A549 (cell line): ENCODE results near the gene CELF4.

Source experiments
- CBX2 ChIP-seq: fragments of 200-600 bp; sonication (generic); IDR thresholded peaks from 2 replicates; pipeline ENCODE4 v1.6.1; 2016; ENCODE audit warnings: low read depth, mild to moderate bottlenecking, borderline replicate concordance
- CEBPB ChIP-seq, 2 experiments: fragments of >200 bp in 1 of 2; sonication (Bioruptor Twin) in 1 of 2; formaldehyde crosslinking in 1 of 2; IDR thresholded peaks; 2 replicates each; pipeline ENCODE4 v1.6.1; 2012 to 2016
- EP300 ChIP-seq, 2 experiments: fragments of >200 bp; sonication (Bioruptor Twin); formaldehyde crosslinking; IDR thresholded peaks; 2 replicates in 1 of 2; 3 replicates in 1 of 2; pipeline ENCODE4 v1.6.1; 2016 to 2017
- ESRRA ChIP-seq: fragments of 150-350 bp; IDR thresholded peaks from 2 replicates; pipeline ENCODE4 v1.6.1; 2014; ENCODE audit warnings: mild to moderate bottlenecking, low read length, borderline replicate concordance
- FOXS1 ChIP-seq: fragments of 250-450 bp; sonication (Bioruptor Pico); IDR thresholded peaks from 2 replicates; pipeline ENCODE4 v1.5.0; 2020; ENCODE audit warnings: mild to moderate bottlenecking, moderate library complexity
- JUN ChIP-seq, 2 experiments: fragments of >200 bp; sonication (Bioruptor Twin); formaldehyde crosslinking; IDR thresholded peaks; 2 replicates in 1 of 2; 3 replicates in 1 of 2; pipeline ENCODE4 v1.6.1; 2016 to 2017
- JUNB ChIP-seq: fragments of >200 bp; sonication (Bioruptor Twin); formaldehyde crosslinking; IDR thresholded peaks from 2 replicates; pipeline ENCODE4 v1.6.1; 2016
- MAZ ChIP-seq: fragments of 150-350 bp; IDR thresholded peaks from 2 replicates; pipeline ENCODE4 v1.6.1; 2014; ENCODE audit warnings: antibody characterized with exemption, low read depth, low read length, borderline replicate concordance
- NFE2L2 ChIP-seq: fragments of 150-350 bp; conservative IDR thresholded peaks from 2 replicates; pipeline ENCODE4 v1.6.1; 2014; ENCODE audit warnings: low read length
- POLR2A ChIP-seq: IDR thresholded peaks from 2 replicates; pipeline ENCODE4 v1.6.1; 2012; ENCODE audit warnings: mild to moderate bottlenecking, low read length
- SMC3 ChIP-seq: fragments of >200 bp; sonication (Bioruptor Twin); formaldehyde crosslinking; IDR thresholded peaks from 3 replicates; pipeline ENCODE4 v1.6.1; 2018; ENCODE audit warnings: inconsistent platforms
- ZSCAN20 ChIP-seq: fragments of 250-450 bp; sonication (Bioruptor Pico); IDR thresholded peaks from 2 replicates; pipeline ENCODE4 v1.8.0; 2022; ENCODE audit warnings: mild to moderate bottlenecking, moderate library complexity
- TF ChIP-seq, protein P1 (sequence below): fragments of >200 bp; sonication (Bioruptor Twin); formaldehyde crosslinking; IDR thresholded peaks from 3 replicates; pipeline ENCODE4 v1.5.1; 2016
- TF ChIP-seq, protein P2 (sequence below): fragments of 250-450 bp; sonication (Bioruptor Pico); IDR thresholded peaks from 2 replicates; pipeline ENCODE4 v1.5.0; 2020; ENCODE audit warnings: low read depth, mild to moderate bottlenecking, moderate library complexity

DNA sequence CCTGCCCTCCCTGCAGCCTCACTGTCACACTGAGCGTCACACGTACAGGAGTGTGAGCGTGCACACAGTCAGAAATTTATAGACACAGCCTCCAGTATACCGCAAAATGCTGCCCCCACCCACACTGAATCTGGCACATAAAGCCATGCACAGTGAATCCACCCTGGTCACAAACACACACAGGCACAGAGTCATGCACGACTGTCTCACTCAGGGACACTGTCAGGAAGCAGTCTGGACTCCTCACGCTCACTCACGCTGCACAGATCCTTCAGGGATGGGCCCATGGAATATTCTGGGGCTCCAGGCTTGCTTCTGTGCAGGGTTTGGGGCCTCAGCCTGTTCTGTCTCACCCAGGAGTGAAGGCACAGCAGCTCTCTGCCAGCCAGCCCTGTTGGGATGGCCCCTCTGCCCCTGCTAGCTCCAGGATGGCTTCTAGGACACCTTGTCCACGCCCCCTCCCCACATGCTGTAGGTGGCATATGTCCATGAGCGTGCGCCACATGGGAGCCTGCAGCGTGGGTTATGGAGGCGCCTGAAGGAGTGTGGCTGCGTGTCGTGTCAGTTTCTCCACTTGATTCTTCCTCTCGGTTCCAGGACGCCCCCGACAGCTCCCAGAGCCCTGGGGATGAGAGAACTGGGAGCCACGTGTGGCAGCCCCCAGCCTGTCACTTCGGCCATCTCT, 175.8 kb downstream of the CELF4 start:
- TF ChIP-seq, protein P1, sequence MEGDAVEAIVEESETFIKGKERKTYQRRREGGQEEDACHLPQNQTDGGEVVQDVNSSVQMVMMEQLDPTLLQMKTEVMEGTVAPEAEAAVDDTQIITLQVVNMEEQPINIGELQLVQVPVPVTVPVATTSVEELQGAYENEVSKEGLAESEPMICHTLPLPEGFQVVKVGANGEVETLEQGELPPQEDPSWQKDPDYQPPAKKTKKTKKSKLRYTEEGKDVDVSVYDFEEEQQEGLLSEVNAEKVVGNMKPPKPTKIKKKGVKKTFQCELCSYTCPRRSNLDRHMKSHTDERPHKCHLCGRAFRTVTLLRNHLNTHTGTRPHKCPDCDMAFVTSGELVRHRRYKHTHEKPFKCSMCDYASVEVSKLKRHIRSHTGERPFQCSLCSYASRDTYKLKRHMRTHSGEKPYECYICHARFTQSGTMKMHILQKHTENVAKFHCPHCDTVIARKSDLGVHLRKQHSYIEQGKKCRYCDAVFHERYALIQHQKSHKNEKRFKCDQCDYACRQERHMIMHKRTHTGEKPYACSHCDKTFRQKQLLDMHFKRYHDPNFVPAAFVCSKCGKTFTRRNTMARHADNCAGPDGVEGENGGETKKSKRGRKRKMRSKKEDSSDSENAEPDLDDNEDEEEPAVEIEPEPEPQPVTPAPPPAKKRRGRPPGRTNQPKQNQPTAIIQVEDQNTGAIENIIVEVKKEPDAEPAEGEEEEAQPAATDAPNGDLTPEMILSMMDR = no peak
- no peak for TF ChIP-seq JUN (IDR thresholded peaks at IDR 0.05)
- TF ChIP-seq ESRRA = no peak
- TF ChIP-seq POLR2A = no peak
- no peak for TF ChIP-seq MAZ
- no peak for TF ChIP-seq SMC3
- no peak for TF ChIP-seq EP300 (IDR thresholded peaks at IDR 0.05)
- no peak for TF ChIP-seq NFE2L2
- no peak for TF ChIP-seq ZSCAN20 (CRISPR knock-in tag)
- TF ChIP-seq, protein P2, sequence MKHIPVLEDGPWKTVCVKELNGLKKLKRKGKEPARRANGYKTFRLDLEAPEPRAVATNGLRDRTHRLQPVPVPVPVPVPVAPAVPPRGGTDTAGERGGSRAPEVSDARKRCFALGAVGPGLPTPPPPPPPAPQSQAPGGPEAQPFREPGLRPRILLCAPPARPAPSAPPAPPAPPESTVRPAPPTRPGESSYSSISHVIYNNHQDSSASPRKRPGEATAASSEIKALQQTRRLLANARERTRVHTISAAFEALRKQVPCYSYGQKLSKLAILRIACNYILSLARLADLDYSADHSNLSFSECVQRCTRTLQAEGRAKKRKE (CRISPR knock-in tag) = no peak
- TF ChIP-seq CBX2 = no peak
- TF ChIP-seq CEBPB (IDR thresholded peaks at IDR 0.05) = no peak
- no peak for TF ChIP-seq JUNB
- no peak for TF ChIP-seq FOXS1
